Vagina (tissue), 2 donors: ENCODE results near the gene CNTRL. TPM values are rescaled to one million over a fixed set of nuclear protein-coding genes. Genes with fewer than 3 reads are reported as not detected.

Experiments used
- DNase-seq, 2 donors: peaks; one replicate each; pipeline ENCODE4 v3.0.0-alpha.2; 2017; ENCODE audit errors: extremely low spot score in 2 of 2
- H3K27ac ChIP-seq: fragments of 200-600 bp; sonication (generic); one replicate; pipeline ENCODE4 v1.5.1; 2019
- H3K27me3 ChIP-seq: fragments of 200-600 bp; sonication (generic); one replicate; pipeline ENCODE4 v1.5.1; 2019
- H3K36me3 ChIP-seq, 2 donors: fragments of 200-600 bp; sonication (generic); one replicate each; pipeline ENCODE4 v1.5.1; 2017 to 2019
- H3K4me1 ChIP-seq: fragments of 200-600 bp; sonication (generic); one replicate; pipeline ENCODE4 v1.5.1; 2019
- H3K4me3 ChIP-seq, 2 donors: fragments of 200-600 bp; sonication (generic); 1 replicate in 1 of 2; 2 replicates in 1 of 2; pipeline ENCODE4 v1.5.1; 2016 to 2019
- H3K9me3 ChIP-seq: fragments of 200-600 bp; sonication (generic); one replicate; pipeline ENCODE4 v1.5.1; 2019
- CTCF ChIP-seq, 3 experiments: fragments of 450-650 bp in 2 of 3; fragments of 200-600 bp in 1 of 3; sonication (generic) in 1 of 3; IDR thresholded peaks; one replicate each; pipeline ENCODE4 v1.5.1; 2017 to 2019; ENCODE audit warnings: antibody characterized with exemption in 3 of 3, mild to moderate bottlenecking in 2 of 3, moderate library complexity in 2 of 3
- POLR2A ChIP-seq, 2 donors: fragments of 450-650 bp; IDR thresholded peaks; one replicate each; pipeline ENCODE4 v1.6.1; 2017; ENCODE audit warnings: antibody characterized with exemption in 2 of 2, mild to moderate bottlenecking in 2 of 2, moderate library complexity in 2 of 2
- POLR2AphosphoS5 ChIP-seq, 2 donors: sonication (generic); formaldehyde crosslinking; IDR thresholded peaks; one replicate each; pipeline ENCODE4 v1.9.0; 2017; ENCODE audit warnings: antibody characterized with exemption in 2 of 2, mild to moderate bottlenecking in 2 of 2, low read depth in 1 of 2; ENCODE audit not compliant: insufficient read depth in 1 of 2
- intact Hi-C: fragments of 100-400 bp; cut with DNase I; formaldehyde crosslinking; loops from one replicate; pipeline ENCODE4 v1.15.1; 2023
- total RNA-seq: library from RNA; depleted of rRNA; stranded (reverse); fragments of >200 nt; gene quantifications from one replicate; pipeline ENCODE4 v1.2.3, GENCODE V29; 2016

The CNTRL gene
- total RNA-seq, 1 donor from 2014 or later, result 13.8 TPM

- TF ChIP-seq CTCF (IDR thresholded peaks at IDR 0.05), result no peak
- TF ChIP-seq POLR2AphosphoS5 (IDR thresholded peaks at IDR 0.05; ENCODE audit: insufficient read depth in 1 of 2, low read depth in 1 of 2), result no peak
- TF ChIP-seq POLR2A (IDR thresholded peaks at IDR 0.05), result no peak
- H3K9me3 ChIP-seq, result no peaks in the 10 kb centered on the region
- H3K4me1 ChIP-seq, result peaks cover 10% of the 10 kb centered on the region
- H3K4me3 ChIP-seq, result no peak overlapping the region
- H3K36me3 ChIP-seq, result no peaks in the 10 kb centered on the region
- DNase-seq, result no peak
- no peak overlapping the region for H3K27ac ChIP-seq
- H3K27me3 ChIP-seq, result no peaks in the 10 kb centered on the region
- intact Hi-C loops, result loop anchor here (2.0 kb wide), 1 partner anchor 55 kb away; the partner anchor contains the start of gene GSN
Measured at GRCh38 chr9:121214005-121214404, 139.2 kb downstream of the CNTRL start.

GRCh38 chr9:121216271-121216805, 141.6 kb downstream of the CNTRL start:
- Histone ChIP-seq H3K27me3 (no peaks in the 10 kb centered on the region), H3K9me3 (no peaks in the 10 kb centered on the region), H3K4me3 (no peak overlapping the region), H3K4me1 (peaks cover 10% of the 10 kb centered on the region), H3K36me3 (no peaks in the 10 kb centered on the region), H3K27ac (no peak overlapping the region)
- intact Hi-C loops, result loop anchor here (5.0 kb wide), 2 partner anchors 96 to 181 kb away; no protein-coding TSS in a partner anchor
- no peak for TF ChIP-seq CTCF (IDR thresholded peaks at IDR 0.05)
- no peak for TF ChIP-seq POLR2AphosphoS5 (IDR thresholded peaks at IDR 0.05; ENCODE audit: insufficient read depth in 1 of 2, low read depth in 1 of 2)
- TF ChIP-seq POLR2A (IDR thresholded peaks at IDR 0.05), result no peak
- peak in 1 of 2 donors; percentile 34 for DNase-seq

- no peaks in the 10 kb centered on the region for H3K27me3 ChIP-seq
- H3K4me3 ChIP-seq, result no peak overlapping the region
- TF ChIP-seq POLR2AphosphoS5 (IDR thresholded peaks at IDR 0.05; ENCODE audit: insufficient read depth in 1 of 2, low read depth in 1 of 2), result no peak
- no peak for TF ChIP-seq POLR2A (IDR thresholded peaks at IDR 0.05)
- TF ChIP-seq CTCF (IDR thresholded peaks at IDR 0.05), result no peak
- no peak for DNase-seq
- H3K9me3 ChIP-seq, result no peaks in the 10 kb centered on the region
- no peaks in the 10 kb centered on the region for H3K36me3 ChIP-seq
- intact Hi-C loops, result loop anchor here (5.0 kb wide), 2 partner anchors 95 to 180 kb away; no protein-coding TSS in a partner anchor
- peaks cover 10% of the 10 kb centered on the region for H3K4me1 ChIP-seq
- no peak overlapping the region for H3K27ac ChIP-seq
Measured at GRCh38 chr9:121217609-121218292, 143.0 kb downstream of the CNTRL start.

- intact Hi-C loops, result loop anchor here (5.0 kb wide), 2 partner anchors 94 to 179 kb away; no protein-coding TSS in a partner anchor
- H3K4me3 ChIP-seq, result no peak overlapping the region
- no peaks in the 10 kb centered on the region for H3K27me3 ChIP-seq
- H3K27ac ChIP-seq, result no peak overlapping the region
- H3K36me3 ChIP-seq, result no peaks in the 10 kb centered on the region
- TF ChIP-seq CTCF (IDR thresholded peaks at IDR 0.05) (no peak), POLR2AphosphoS5 (IDR thresholded peaks at IDR 0.05; ENCODE audit: insufficient read depth in 1 of 2, low read depth in 1 of 2) (no peak), POLR2A (IDR thresholded peaks at IDR 0.05) (no peak)
- DNase-seq, result peak in 1 of 2 donors; percentile 22
- no peaks in the 10 kb centered on the region for H3K9me3 ChIP-seq
- H3K4me1 ChIP-seq, result peaks cover 2% of the 10 kb centered on the region
Measured at GRCh38 chr9:121218357-121219027, 143.7 kb downstream of the CNTRL start.
